Adrenal gland (tissue), 5 donors: ENCODE results near the gene SVBP.

Source experiments
- CTCF ChIP-seq, 6 experiments: fragments of 450-650 bp in 4 of 6; fragments of 200-600 bp in 2 of 6; sonication (generic) in 1 of 6; IDR thresholded peaks; 1 replicate in 5 of 6; 2 replicates in 1 of 6; pipeline versions ENCODE4 v1.5.1 to v1.8.0; 2016 to 2021; ENCODE audit warnings: antibody characterized with exemption in 6 of 6, mild to moderate bottlenecking in 2 of 6, moderate library complexity in 1 of 6
- POLR2A ChIP-seq, 2 donors: fragments of 450-650 bp; IDR thresholded peaks; one replicate each; pipeline ENCODE4 v1.6.1; 2017; ENCODE audit warnings: antibody characterized with exemption in 2 of 2, mild to moderate bottlenecking in 2 of 2, moderate library complexity in 1 of 2
- donor health status: DM: no; HTN: no; CAD: no.

DNA sequence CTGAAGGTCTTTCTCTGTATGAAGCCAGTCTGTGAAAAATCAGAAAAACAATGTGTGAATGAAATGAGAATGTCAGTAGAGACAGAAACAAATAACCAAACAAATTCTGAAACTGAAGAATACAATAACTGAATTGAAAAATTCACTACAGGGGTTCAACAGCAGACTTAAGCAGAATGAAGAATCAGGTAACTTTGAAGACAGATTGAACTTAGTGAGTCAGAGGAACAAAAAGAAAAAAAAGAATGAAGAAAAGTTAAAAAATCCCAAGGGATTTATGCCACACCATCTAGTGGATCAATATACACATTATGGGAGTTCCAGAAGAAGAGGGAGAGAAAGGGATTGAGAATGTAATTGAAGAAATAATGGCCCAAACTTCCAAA is 43.8 kb upstream of the SVBP start:
- TF ChIP-seq CTCF (IDR thresholded peaks at IDR 0.05) (no peak), POLR2A (IDR thresholded peaks at IDR 0.05) (no peak)
